Activated T-cell treated with anti-CD3 and anti-CD28 coated beads, Interleukin-2, amount 50 U/mL, for 72 hours (primary cell): Measurements from ENCODE around the gene CALR. TPM values are rescaled to one million over a fixed set of nuclear protein-coding genes. Genes with fewer than 3 reads are reported as not detected.
"Not testable (repeated sequence)": the region's sequence is repeated elsewhere in the genome, so short reads cannot be mapped to it uniquely, and the experiment has no call there.

Experiments
- ATAC-seq, 2 donors: fragments of 150-1000 bp; cut with Tn5 transposase; replicated peaks in 1 of 2; 2 replicates each; pipeline ENCODE4 v1.10.0; 2021; ENCODE audit warnings: moderate library complexity in 2 of 2, mild to moderate bottlenecking in 1 of 2
- DNase-seq, 2 donors: peaks; one replicate each; pipeline ENCODE4 v3.0.0; 2021 to 2022; ENCODE audit warnings: mixed read lengths in 1 of 2
- H3K27ac Mint-ChIP-seq: one replicate; pipeline ENCODE4 v1.8.0; 2022; ENCODE audit warnings: mild to moderate bottlenecking, moderate library complexity, mixed read lengths
- H3K27me3 Mint-ChIP-seq: one replicate; pipeline ENCODE4 v1.8.0; 2022; ENCODE audit warnings: low read depth, mixed read lengths
- H3K36me3 Mint-ChIP-seq, 2 donors: one replicate each; pipeline ENCODE4 v1.8.0; 2022; ENCODE audit warnings: mixed read lengths in 2 of 2, mild to moderate bottlenecking in 1 of 2; ENCODE audit not compliant: insufficient read depth in 2 of 2
- H3K4me1 Mint-ChIP-seq: one replicate; pipeline ENCODE4 v1.8.0; 2022; ENCODE audit warnings: low read depth, mixed read lengths
- H3K4me3 Mint-ChIP-seq, 2 donors: one replicate each; pipeline ENCODE4 v1.8.0; 2022; ENCODE audit warnings: mild to moderate bottlenecking in 2 of 2, mixed read lengths in 2 of 2, moderate library complexity in 2 of 2
- H3K9me3 Mint-ChIP-seq, 2 donors: one replicate each; pipeline ENCODE4 v1.8.0; 2022; ENCODE audit warnings: mixed read lengths in 2 of 2
- total RNA-seq, 2 donors: library from RNA; stranded (reverse); gene quantifications; one replicate each; pipeline ENCODE4 v1.2.3, GENCODE V29; 2022

The CALR gene
- total RNA-seq: 100 to 1,000 TPM; 458 to 489 TPM

DNA sequence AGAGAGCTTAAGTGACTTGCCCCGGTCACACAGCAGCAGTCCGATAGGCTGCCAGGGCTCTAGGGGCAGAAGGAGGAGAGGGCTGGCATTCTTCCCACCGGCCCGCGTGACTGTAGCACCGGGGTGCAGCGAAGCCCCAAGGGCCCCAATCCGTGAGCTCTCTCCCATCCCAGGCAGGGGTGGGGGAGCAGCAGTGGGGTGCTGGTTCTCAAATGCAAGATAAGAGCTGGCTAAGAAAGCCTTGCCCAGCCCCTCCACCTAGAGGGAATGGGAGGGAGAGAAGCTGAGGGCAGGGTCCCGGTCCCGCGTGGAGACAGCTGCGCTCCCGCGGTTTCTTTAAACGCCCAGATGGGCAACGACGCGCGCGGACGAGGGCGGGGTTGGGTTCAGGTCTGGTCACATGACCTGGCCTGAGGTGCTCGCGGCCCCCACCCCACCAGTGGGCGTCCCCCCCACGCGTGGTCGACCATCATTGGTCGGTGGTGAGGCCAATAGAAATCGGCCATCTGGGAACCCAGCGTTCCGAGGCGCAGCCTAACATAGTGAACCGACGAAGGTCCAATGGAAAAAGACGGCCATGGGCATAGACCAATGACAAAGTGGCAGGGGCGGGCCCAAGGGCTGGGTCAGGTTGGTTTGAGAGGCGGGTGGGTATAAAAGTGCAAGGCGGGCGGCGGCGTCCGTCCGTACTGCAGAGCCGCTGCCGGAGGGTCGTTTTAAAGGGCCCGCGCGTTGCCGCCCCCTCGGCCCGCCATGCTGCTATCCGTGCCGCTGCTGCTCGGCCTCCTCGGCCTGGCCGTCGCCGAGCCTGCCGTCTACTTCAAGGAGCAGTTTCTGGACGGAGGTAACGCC is at the start of gene CALR:
TSS of gene CALR (plus strand) at position 683 of the 852 bp plus-strand sequence. CDS start at position 754, 71 bp downstream.
- Mint-ChIP-seq H3K4me3 (peak within 1 kb of the TSS; percentile 96 to 100), H3K36me3 (peaks cover 20 to 40% of the 10 kb centered on the region in 2 donors), H3K27ac (peak within 1 kb of the TSS; percentile 94), H3K4me1 (peaks cover 78% of the 10 kb centered on the region), H3K27me3 (no peaks in the 10 kb centered on the region), H3K9me3 (no peaks in the 10 kb centered on the region)
- ATAC-seq (peak; percentile 89 to 90), DNase-seq (peak; percentile 99 to 100)

DNA sequence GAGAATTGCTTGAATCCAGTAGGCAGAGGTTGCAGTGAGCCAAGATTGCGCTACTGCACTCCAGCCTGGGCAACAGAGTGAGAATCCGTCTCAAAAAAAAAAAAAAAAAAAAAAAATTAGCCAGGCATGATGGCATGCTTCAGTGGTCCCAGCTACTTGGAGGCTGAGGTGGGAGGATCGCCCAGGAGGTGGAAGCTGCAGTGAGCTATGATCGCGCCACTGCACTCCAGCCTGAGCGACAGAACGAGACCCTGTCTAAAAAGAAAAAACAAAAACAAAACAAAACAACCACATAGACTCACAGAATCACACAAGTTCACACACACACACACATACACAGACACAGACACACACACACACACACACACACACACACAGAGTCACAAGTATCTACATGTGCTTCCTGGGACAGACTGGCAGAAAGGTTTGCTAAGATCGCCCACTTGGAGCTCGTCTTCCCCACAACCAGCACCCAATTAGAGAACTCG is 48.1 kb upstream of the CALR start:
- not testable (repeated sequence) for ATAC-seq, H3K27me3 Mint-ChIP-seq, H3K9me3 Mint-ChIP-seq, H3K36me3 Mint-ChIP-seq, DNase-seq
- peak overlapping the region; percentile 94 to 99 for H3K4me3 Mint-ChIP-seq
- peak overlapping the region; percentile 83 for H3K27ac Mint-ChIP-seq
- peaks cover 38% of the 10 kb centered on the region for H3K4me1 Mint-ChIP-seq

DNA sequence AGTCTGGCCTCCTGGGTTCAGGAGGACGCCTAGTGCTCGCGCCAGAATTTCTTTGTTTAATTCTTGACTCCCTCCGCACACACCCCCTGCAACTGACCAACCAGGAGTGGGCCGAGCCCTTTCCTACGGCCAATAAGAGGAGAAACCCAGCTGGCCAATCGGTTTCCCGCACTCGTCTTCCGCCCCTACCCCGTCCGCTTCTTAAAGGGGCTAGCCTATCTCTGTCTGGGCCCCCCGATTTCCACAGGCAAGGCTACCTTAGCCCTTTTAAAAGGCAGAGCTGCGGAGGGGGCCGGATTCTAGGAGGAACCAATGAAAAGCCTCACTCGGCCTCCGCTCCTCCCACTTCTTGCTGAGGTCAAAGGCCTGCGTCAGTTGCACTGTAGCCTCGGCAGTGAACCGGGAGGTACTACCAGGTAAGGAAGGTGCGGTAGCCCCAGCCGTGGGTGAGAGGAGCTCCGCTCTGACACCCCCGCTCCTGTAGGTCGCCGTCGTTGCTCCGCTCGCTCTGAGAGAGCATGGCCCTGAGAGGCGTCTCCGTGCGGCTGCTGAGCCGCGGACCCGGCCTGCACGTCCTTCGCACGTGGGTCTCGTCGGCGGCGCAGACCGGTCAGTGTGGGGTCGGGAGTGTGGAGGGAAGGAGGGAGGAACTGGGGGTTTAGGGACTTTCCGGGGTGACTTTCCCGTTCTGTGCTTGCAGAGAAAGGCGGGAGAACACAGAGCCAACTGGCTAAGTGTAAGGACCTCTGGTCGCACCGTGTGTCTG is 47.4 kb upstream of the CALR start, which contains the start of gene GCDH:
TSS of gene GCDH (plus strand) at position 374 of the 766 bp plus-strand sequence. CDS start at position 519, 145 bp downstream.
- peak; percentile 96 for ATAC-seq
- H3K4me3 Mint-ChIP-seq: peak within 1 kb of the TSS; percentile 94 to 99
- peaks cover 38% of the 10 kb centered on the region for H3K4me1 Mint-ChIP-seq

DNA sequence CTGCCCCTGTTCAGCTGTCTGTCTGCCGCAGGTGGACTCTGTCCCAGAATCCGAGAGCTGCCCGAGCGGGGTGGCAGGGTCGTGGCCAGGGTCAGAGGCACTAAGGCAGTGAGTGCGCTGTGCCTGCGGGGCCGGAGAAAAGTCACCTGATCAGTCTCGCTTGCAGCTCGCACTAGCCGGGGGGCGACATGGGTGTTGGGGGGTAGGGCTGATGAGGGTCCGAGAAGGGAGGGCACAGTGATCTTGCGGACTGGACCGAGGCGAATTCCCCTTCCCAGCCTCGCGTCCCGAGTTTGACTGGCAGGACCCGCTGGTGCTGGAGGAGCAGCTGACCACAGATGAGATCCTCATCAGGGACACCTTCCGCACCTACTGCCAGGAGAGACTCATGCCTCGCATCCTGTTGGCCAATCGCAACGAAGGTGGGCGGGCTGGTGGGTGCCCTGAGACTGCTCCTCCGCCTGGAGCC is 46.8 kb upstream of the CALR start:
- ATAC-seq (no peak), DNase-seq (no peak)
- H3K4me1 Mint-ChIP-seq: peaks cover 32% of the 10 kb centered on the region
- no peaks in the 10 kb centered on the region for H3K9me3 Mint-ChIP-seq
- H3K27me3 Mint-ChIP-seq: no peaks in the 10 kb centered on the region
- peaks cover 5% of the 10 kb centered on the region in 2 donors for H3K36me3 Mint-ChIP-seq
- H3K4me3 Mint-ChIP-seq: peak overlapping the region; percentile 94 to 99
- H3K27ac Mint-ChIP-seq: peak overlapping the region; percentile 48

More for the DNA sequence above, 47.4 kb upstream of the CALR start, which contains the start of gene GCDH:
- Mint-ChIP-seq H3K36me3 (peaks cover 5% of the 10 kb centered on the region in 2 donors), H3K27ac (peak within 1 kb of the TSS; percentile 83), H3K9me3 (no peaks in the 10 kb centered on the region), H3K27me3 (no peaks in the 10 kb centered on the region)
- peak; percentile 94 to 99 for DNase-seq

DNA sequence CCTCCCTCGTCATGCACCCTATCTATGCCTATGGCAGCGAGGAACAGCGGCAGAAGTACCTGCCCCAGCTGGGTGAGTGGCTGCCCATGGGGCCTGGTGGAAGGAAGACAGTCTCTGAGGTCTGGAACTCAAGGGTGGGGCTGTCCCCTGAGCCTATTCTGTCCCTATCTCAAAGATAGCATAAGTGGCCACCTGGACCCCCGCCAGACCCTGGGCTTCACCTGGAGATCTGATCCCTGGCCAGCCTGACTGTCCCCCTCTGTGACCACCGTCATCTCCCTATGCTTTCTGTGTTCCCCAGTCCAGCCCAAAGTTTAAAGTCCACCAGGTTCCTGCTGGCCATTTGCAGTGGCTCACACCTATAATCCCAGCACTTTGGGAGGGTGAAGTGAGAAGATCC is 44.8 kb upstream of the CALR start:
- H3K27me3 Mint-ChIP-seq: no peaks in the 10 kb centered on the region

DNA sequence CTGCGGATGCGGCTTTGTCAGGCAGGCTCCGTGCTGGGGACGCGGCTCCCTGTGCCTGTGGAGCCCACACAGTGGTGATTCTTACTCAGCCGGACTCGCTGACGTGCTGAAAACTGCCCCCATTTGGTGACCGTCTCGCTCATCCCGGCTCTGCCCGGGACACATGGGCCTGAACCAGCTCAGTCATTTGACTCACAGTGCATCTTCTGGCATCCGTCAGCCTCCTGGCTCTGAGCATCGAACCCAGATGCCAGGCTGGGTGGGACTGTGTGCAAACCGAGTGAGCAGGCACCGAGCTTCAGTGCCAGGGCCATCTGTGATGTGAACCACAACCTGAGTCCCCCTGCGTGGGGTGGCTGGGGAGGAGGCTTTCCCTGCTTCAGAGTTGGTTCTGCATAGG is 41.9 kb upstream of the CALR start:
- H3K9me3 Mint-ChIP-seq: no peaks in the 10 kb centered on the region
- H3K27ac Mint-ChIP-seq: no peak overlapping the region
- H3K36me3 Mint-ChIP-seq: peaks cover 2 to 8% of the 10 kb centered on the region in 2 donors
- no peaks in the 10 kb centered on the region for H3K27me3 Mint-ChIP-seq
- no peak for DNase-seq
- no peak for ATAC-seq
- H3K4me3 Mint-ChIP-seq: no peak overlapping the region
- H3K4me1 Mint-ChIP-seq: peaks cover 30% of the 10 kb centered on the region

More for the DNA sequence above, 44.8 kb upstream of the CALR start:
- no peak overlapping the region for H3K27ac Mint-ChIP-seq
- DNase-seq (no peak), ATAC-seq (no peak)
- H3K9me3 Mint-ChIP-seq: no peaks in the 10 kb centered on the region
- H3K4me1 Mint-ChIP-seq: peaks cover 30% of the 10 kb centered on the region
- peak overlapping the region; percentile 25 to 99 for H3K4me3 Mint-ChIP-seq
- peaks cover 5 to 8% of the 10 kb centered on the region in 2 donors for H3K36me3 Mint-ChIP-seq

DNA sequence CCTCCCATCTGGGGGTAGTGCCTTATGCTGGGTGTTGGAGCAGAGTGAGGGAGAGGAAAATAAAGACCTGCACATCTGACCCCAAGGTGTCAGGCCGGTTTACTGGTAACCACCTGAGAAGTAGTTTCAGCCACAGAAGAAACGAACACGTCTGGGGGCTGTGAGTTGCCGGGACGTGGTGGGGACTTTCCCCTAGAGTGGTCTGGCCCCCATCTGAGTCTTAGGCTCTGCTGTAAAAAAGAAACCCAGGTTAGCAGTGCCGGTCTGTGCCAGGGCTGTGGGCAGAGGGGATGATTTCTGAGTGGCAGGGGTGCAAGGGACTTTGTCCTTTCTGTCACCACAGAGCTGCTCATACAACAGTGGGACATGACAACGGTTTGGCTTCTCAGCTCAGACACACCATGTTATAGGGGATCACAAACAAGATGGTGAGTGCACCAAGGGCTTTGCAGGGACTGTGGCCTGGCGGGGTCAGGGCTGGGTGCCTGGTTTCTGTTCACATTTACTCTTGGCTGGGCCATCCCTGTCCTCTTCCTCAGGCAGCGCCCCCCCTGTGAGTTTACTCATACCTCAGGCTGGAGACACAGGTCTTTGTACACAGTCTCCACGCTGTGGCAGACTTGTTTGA is 38.4 kb upstream of the CALR start:
- ATAC-seq: peak; percentile 95 to 98
- H3K4me3 Mint-ChIP-seq: peak overlapping the region; percentile 20 to 67
- peak; percentile 65 to 71 for DNase-seq
- H3K27me3 Mint-ChIP-seq: no peaks in the 10 kb centered on the region
- no peaks in the 10 kb centered on the region for H3K9me3 Mint-ChIP-seq
- H3K27ac Mint-ChIP-seq: peak overlapping the region; percentile 47
- H3K36me3 Mint-ChIP-seq: peaks cover under 1 to 5% of the 10 kb centered on the region in 2 donors
- H3K4me1 Mint-ChIP-seq: peaks cover 16% of the 10 kb centered on the region

DNA sequence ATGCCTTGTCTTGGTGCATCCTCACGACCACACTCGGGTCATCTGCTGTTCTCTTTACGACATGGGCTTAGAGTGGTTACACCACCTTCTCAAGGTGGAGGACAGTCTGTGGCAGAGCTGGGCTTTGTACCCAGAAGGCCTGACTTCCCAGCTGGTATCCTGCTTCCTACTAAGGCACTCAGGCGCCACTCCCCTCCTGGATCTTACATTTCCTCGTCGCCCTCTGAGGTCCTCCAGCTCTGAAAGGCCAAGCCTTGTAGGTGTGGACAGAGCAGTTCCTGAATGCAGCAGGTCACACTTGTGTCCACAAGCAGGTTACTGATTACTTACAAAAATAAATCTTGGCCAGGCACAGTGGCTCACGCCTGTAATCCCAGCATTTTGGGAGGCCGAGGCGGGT is 31.2 kb upstream of the CALR start:
- Mint-ChIP-seq H3K4me3 (no peak overlapping the region), H3K9me3 (no peaks in the 10 kb centered on the region), H3K27me3 (no peaks in the 10 kb centered on the region), H3K27ac (no peak overlapping the region), H3K4me1 (peaks cover 10% of the 10 kb centered on the region), H3K36me3 (no peaks in the 10 kb centered on the region)
- DNase-seq (no peak), ATAC-seq (no peak)

DNA sequence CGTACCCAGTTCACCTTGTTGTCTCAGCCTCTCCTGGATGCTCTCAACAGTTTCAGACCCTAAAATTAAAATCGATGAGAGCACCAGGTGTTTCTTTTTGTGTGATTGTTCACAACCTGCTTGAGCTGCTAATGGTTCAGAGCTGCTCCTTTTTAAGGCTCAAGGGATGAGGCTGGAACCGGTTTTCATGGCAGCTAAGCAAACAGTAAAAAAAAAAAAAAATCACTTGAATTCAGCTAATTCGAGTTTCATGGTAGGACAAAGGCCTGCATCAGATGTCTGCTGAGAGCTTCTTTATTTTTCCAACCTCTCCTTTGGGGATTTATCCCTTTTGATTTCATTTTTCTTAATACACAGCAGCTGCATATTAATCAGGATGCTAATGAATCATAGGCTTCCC is 25.8 kb upstream of the CALR start:
- H3K27me3 Mint-ChIP-seq: no peaks in the 10 kb centered on the region
- H3K4me3 Mint-ChIP-seq: no peak overlapping the region
- no peak for DNase-seq
- peak overlapping the region; percentile 79 for H3K27ac Mint-ChIP-seq
- H3K36me3 Mint-ChIP-seq: no peaks in the 10 kb centered on the region
- H3K4me1 Mint-ChIP-seq: peaks cover 36% of the 10 kb centered on the region
- ATAC-seq: no peak
- H3K9me3 Mint-ChIP-seq: no peaks in the 10 kb centered on the region

DNA sequence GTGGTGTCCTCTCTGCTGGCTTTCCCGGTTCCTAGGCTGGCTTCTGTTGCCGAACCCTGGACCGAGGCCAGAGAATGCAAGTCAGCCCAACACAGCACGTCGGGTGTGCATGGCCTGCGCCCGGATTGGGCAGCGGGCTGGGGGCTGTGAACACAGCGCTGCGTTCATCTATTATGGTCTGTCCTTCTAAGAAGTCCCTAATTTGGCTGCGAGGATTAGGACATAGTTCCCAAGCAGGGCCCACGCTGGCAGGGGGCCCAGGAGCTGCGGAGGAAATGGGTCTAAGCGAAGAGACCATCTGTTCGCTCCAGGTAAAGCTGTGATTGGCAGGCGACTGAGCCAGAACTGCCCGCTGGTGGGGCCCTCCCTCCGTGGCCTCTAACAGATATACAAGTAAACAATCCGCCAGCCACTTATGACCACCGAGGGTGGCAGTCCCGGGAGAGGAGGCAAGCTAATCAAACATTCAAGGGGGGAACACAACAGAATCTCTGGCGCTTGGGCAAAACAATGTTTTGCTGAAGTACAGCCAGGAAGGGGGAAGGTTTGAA is 25.3 kb upstream of the CALR start:
- no peaks in the 10 kb centered on the region for H3K36me3 Mint-ChIP-seq
- peak overlapping the region; percentile 79 for H3K27ac Mint-ChIP-seq
- peaks cover 36% of the 10 kb centered on the region for H3K4me1 Mint-ChIP-seq
- no peaks in the 10 kb centered on the region for H3K9me3 Mint-ChIP-seq
- H3K4me3 Mint-ChIP-seq: no peak overlapping the region
- H3K27me3 Mint-ChIP-seq: no peaks in the 10 kb centered on the region
- ATAC-seq (no peak), DNase-seq (no peak)

DNA sequence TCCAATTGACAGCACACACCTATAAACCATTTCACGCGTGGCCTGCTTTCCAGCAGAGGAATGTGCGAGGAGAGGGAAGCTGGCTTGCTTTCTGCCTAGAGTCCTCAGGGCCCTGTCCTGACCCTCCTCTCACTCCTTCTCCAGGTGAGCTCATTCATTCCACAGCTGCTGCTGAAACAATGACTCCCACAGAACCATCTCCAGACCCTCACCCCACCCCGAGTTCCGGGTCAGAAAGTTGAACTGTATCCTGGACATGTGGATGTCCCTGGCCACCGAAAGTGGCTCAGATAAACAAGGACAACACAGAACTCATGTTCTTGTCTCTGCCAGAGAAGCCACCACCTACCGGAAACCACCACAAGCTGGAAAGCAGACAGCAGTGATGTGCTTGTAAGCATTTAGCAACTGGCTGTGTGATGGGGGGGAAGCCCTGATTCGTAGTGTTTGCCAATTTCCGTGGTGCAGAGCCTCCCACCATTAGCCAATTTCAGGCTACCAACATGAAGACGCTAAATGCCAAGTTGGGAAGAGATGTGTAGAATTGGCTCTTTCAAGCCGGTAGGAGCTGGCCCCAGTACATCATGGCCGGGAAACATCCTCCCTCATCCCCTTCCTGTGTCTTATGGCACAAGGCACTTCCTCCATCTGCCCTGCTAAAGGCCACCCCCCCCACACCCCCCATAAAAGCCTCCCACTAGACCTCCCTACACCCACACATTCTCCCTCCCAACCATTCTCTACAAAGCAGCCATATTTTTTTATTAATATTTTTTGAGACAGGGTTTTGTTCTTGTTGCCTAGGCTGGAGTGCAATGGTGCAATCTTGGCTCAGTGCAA is 24.3 kb upstream of the CALR start:
- H3K36me3 Mint-ChIP-seq: peaks cover 0 to under 1% of the 10 kb centered on the region in 2 donors
- no peaks in the 10 kb centered on the region for H3K27me3 Mint-ChIP-seq
- DNase-seq (peak; percentile 51 to 59), ATAC-seq (peak; percentile 71 to 77)
- H3K4me3 Mint-ChIP-seq: peak overlapping the region; percentile 50 to 54
- peak overlapping the region; percentile 94 for H3K27ac Mint-ChIP-seq
- peaks cover 38% of the 10 kb centered on the region for H3K4me1 Mint-ChIP-seq
- no peaks in the 10 kb centered on the region for H3K9me3 Mint-ChIP-seq

DNA sequence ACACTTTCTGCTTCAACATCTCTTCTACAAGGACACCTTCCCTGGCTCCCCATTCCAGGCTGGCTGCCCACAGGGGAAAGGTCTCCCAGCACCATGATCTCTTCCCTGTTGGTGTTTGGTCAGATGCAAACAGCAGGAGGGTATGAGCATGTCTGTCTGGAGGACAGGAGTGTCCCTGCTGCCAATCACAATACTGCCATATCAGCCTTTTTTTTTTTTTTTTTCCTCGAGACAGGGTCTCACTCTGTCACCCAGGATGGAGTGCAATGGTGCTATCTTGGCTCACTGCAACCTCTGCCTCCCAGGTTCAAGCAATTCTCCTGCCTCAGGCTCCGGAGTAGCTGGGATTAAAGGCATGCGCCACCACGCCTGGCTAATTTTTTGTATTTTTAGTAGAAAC is 22.5 kb upstream of the CALR start:
- not testable (repeated sequence) for H3K9me3 Mint-ChIP-seq, H3K36me3 Mint-ChIP-seq, ATAC-seq, H3K27me3 Mint-ChIP-seq, H3K4me3 Mint-ChIP-seq, DNase-seq
- peaks cover 40% of the 10 kb centered on the region for H3K4me1 Mint-ChIP-seq
- H3K27ac Mint-ChIP-seq: peak overlapping the region; percentile 24
